Trophoblast cell (in vitro differentiated cells and primary cell): ENCODE results near the gene ZNF862.

ENCODE experiments used
- DNase-seq, 2 donors: peaks; one replicate each; pipeline ENCODE4 v3.0.0-alpha.2; 2016
- H2AFZ ChIP-seq: 2 replicates; pipeline ENCODE4 v1.6.1; 2013; ENCODE audit warnings: low read length, moderate library complexity, mild to moderate bottlenecking; ENCODE audit not compliant: insufficient read depth, poor library complexity
- H2AK5ac ChIP-seq: 2 replicates; pipeline ENCODE4 v1.6.1; 2013; ENCODE audit warnings: mild to moderate bottlenecking, low read length
- H2BK120ac ChIP-seq: 2 replicates; pipeline ENCODE4 v1.6.1; 2013; ENCODE audit warnings: low read length, mild to moderate bottlenecking, moderate library complexity; ENCODE audit not compliant: insufficient read depth, poor library complexity
- H2BK12ac ChIP-seq: 2 replicates; pipeline ENCODE4 v1.6.1; 2013; ENCODE audit warnings: mild to moderate bottlenecking, low read length, moderate library complexity
- H2BK5ac ChIP-seq: 2 replicates; pipeline ENCODE4 v1.6.1; 2013; ENCODE audit warnings: low read length, low read depth, moderate library complexity, mild to moderate bottlenecking; ENCODE audit not compliant: poor library complexity
- H3K14ac ChIP-seq: 2 replicates; pipeline ENCODE4 v1.6.1; 2013; ENCODE audit warnings: mild to moderate bottlenecking, low read length
- H3K18ac ChIP-seq: 2 replicates; pipeline ENCODE4 v1.6.1; 2013; ENCODE audit warnings: mild to moderate bottlenecking, low read length
- H3K23ac ChIP-seq: 2 replicates; pipeline ENCODE4 v1.6.1; 2013; ENCODE audit warnings: low read length
- H3K27ac ChIP-seq: 2 replicates; pipeline ENCODE4 v1.5.1; 2013; ENCODE audit warnings: low read depth, mild to moderate bottlenecking, inconsistent platforms, low read length, moderate library complexity
- H3K27me3 ChIP-seq: 2 replicates; pipeline ENCODE4 v1.6.1; 2013; ENCODE audit warnings: inconsistent platforms, mild to moderate bottlenecking, low read length, moderate library complexity; ENCODE audit not compliant: insufficient read depth
- H3K36me3 ChIP-seq, 2 experiments: 1 replicate in 1 of 2; 2 replicates in 1 of 2; pipeline ENCODE4 v1.6.1; 2013; ENCODE audit warnings: low read length in 2 of 2, mild to moderate bottlenecking in 2 of 2, moderate library complexity in 1 of 2; ENCODE audit not compliant: insufficient read depth in 2 of 2, control insufficient read depth in 1 of 2
- H3K4ac ChIP-seq: 2 replicates; pipeline ENCODE4 v1.6.1; 2013; ENCODE audit warnings: low read depth, mild to moderate bottlenecking, low read length, moderate library complexity
- H3K4me1 ChIP-seq, 2 experiments: 1 replicate in 1 of 2; 2 replicates in 1 of 2; pipeline ENCODE4 v1.6.1; 2013; ENCODE audit warnings: low read length in 2 of 2, mild to moderate bottlenecking in 2 of 2, moderate library complexity in 1 of 2; ENCODE audit not compliant: insufficient read depth in 2 of 2, control insufficient read depth in 1 of 2
- H3K4me2 ChIP-seq: 2 replicates; pipeline ENCODE4 v1.6.1; 2013; ENCODE audit warnings: inconsistent platforms, mild to moderate bottlenecking, low read length, moderate library complexity
- H3K4me3 ChIP-seq: 2 replicates; pipeline ENCODE4 v1.5.1; 2013; ENCODE audit warnings: mild to moderate bottlenecking, low read depth, low read length, inconsistent platforms
- H3K79me1 ChIP-seq: one replicate; pipeline ENCODE4 v1.6.1; 2013; ENCODE audit warnings: low read length
- H3K79me2 ChIP-seq: 2 replicates; pipeline ENCODE4 v1.6.1; 2013; ENCODE audit warnings: low read length, mild to moderate bottlenecking; ENCODE audit not compliant: control insufficient read depth, insufficient read depth, poor library complexity
- H3K9ac ChIP-seq: 2 replicates; pipeline ENCODE4 v1.6.1; 2013; ENCODE audit warnings: mild to moderate bottlenecking, low read length
- H3K9me3 ChIP-seq: 2 replicates; pipeline ENCODE4 v1.6.1; 2013; ENCODE audit warnings: low read depth, mild to moderate bottlenecking, control low read depth, inconsistent platforms, low read length; ENCODE audit not compliant: insufficient read depth
- H4K12ac ChIP-seq: 2 replicates; pipeline ENCODE4 v1.6.1; 2013; ENCODE audit warnings: low read depth, mild to moderate bottlenecking, low read length, moderate library complexity
- H4K8ac ChIP-seq: 2 replicates; pipeline ENCODE4 v1.6.1; 2013; ENCODE audit warnings: low read depth, mild to moderate bottlenecking, low read length, moderate library complexity
- H4K91ac ChIP-seq: one replicate; pipeline ENCODE4 v1.6.1; 2013; ENCODE audit warnings: low read depth, mild to moderate bottlenecking, low read length, moderate library complexity
- WGBS: extraction: QIAGEN DNeasy Blood & Tissue Kit; methylation state at CpG from one replicate; pipeline ENCODE4 v1.1.7; 2013; ENCODE audit warnings: missing lambda C conversion rate; ENCODE audit not compliant: insufficient read length, insufficient coverage; ENCODE audit errors: extremely low coverage; 5-methylcytosine and 5-hydroxymethylcytosine counted together

Gene ZNF862

GRCh38 chr7:149844445-149844844, 6.3 kb downstream of the ZNF862 start:
- no peaks in the 10 kb centered on the region for H3K79me1 ChIP-seq
- no peak overlapping the region for H4K12ac ChIP-seq
- H3K4me3 ChIP-seq, result no peak overlapping the region
- whole genome bisulfite sequencing, result no CpG with 5 or more reads among the region's 6 CpGs
- no peak for DNase-seq
- H2AFZ ChIP-seq, result no peak overlapping the region
- H3K27me3 ChIP-seq, result no peaks in the 10 kb centered on the region
- no peak overlapping the region for H2AK5ac ChIP-seq
- no peak overlapping the region for H3K4ac ChIP-seq
- H3K36me3 ChIP-seq, result no peaks in the 10 kb centered on the region
- H2BK120ac ChIP-seq, result no peak overlapping the region
- peaks cover 2% of the 10 kb centered on the region for H3K9me3 ChIP-seq
- H3K4me1 ChIP-seq, result no peaks in the 10 kb centered on the region
- no peak overlapping the region for H4K91ac ChIP-seq
- H2BK12ac ChIP-seq, result no peak overlapping the region
- H4K8ac ChIP-seq, result no peak overlapping the region
- no peak overlapping the region for H3K23ac ChIP-seq
- H3K27ac ChIP-seq, result no peak overlapping the region
- H3K9ac ChIP-seq, result no peak overlapping the region
- no peak overlapping the region for H3K18ac ChIP-seq
- no peaks in the 10 kb centered on the region for H3K79me2 ChIP-seq
- H3K4me2 ChIP-seq, result no peak overlapping the region
- H3K14ac ChIP-seq, result no peak overlapping the region
- no peak overlapping the region for H2BK5ac ChIP-seq

- no peak overlapping the region for H3K23ac ChIP-seq
- H2AFZ ChIP-seq, result no peak overlapping the region
- no peaks in the 10 kb centered on the region for H3K79me2 ChIP-seq
- no peak overlapping the region for H3K27ac ChIP-seq
- H3K14ac ChIP-seq, result no peak overlapping the region
- no peak overlapping the region for H4K12ac ChIP-seq
- no peak for DNase-seq
- no peak overlapping the region for H2BK120ac ChIP-seq
- H2BK5ac ChIP-seq, result no peak overlapping the region
- no peaks in the 10 kb centered on the region for H3K79me1 ChIP-seq
- H3K4me1 ChIP-seq, result no peaks in the 10 kb centered on the region
- no peak overlapping the region for H4K8ac ChIP-seq
- no CpG with 5 or more reads among the region's 5 CpGs for WGBS
- H3K36me3 ChIP-seq, result no peaks in the 10 kb centered on the region
- H3K4ac ChIP-seq, result no peak overlapping the region
- no peak overlapping the region for H2BK12ac ChIP-seq
- H3K4me3 ChIP-seq, result no peak overlapping the region
- no peak overlapping the region for H3K4me2 ChIP-seq
- H3K27me3 ChIP-seq, result no peaks in the 10 kb centered on the region
- H3K9me3 ChIP-seq, result peaks cover 2% of the 10 kb centered on the region
- H3K18ac ChIP-seq, result no peak overlapping the region
- H4K91ac ChIP-seq, result no peak overlapping the region
- H3K9ac ChIP-seq, result no peak overlapping the region
- no peak overlapping the region for H2AK5ac ChIP-seq
Measured at GRCh38 chr7:149845257-149845980, 7.2 kb downstream of the ZNF862 start.

GRCh38 chr7:149846021-149846420, 7.8 kb downstream of the ZNF862 start:
- Histone ChIP-seq H3K27me3 (no peaks in the 10 kb centered on the region), H3K4me2 (no peak overlapping the region), H3K79me2 (no peaks in the 10 kb centered on the region), H2AK5ac (no peak overlapping the region), H2BK5ac (no peak overlapping the region), H2BK120ac (no peak overlapping the region), H3K9ac (no peak overlapping the region), H3K36me3 (no peaks in the 10 kb centered on the region), H2AFZ (no peak overlapping the region), H3K4me3 (no peak overlapping the region), H3K14ac (no peak overlapping the region), H2BK12ac (no peak overlapping the region), H3K79me1 (no peaks in the 10 kb centered on the region), H3K9me3 (peaks cover 2% of the 10 kb centered on the region), H4K91ac (no peak overlapping the region), H4K8ac (no peak overlapping the region), H4K12ac (no peak overlapping the region), H3K18ac (no peak overlapping the region), H3K23ac (no peak overlapping the region), H3K4ac (no peak overlapping the region), H3K4me1 (no peaks in the 10 kb centered on the region), H3K27ac (no peak overlapping the region)
- no peak for DNase-seq
- WGBS, result no CpG with 5 or more reads among the region's 9 CpGs

- H2BK120ac ChIP-seq, result no peak overlapping the region
- H3K79me1 ChIP-seq, result no peaks in the 10 kb centered on the region
- H3K4me3 ChIP-seq, result no peak overlapping the region
- no peak overlapping the region for H3K23ac ChIP-seq
- no peaks in the 10 kb centered on the region for H3K27me3 ChIP-seq
- H3K9ac ChIP-seq, result no peak overlapping the region
- no peaks in the 10 kb centered on the region for H3K79me2 ChIP-seq
- no peak overlapping the region for H2BK12ac ChIP-seq
- no peak for DNase-seq
- H2AK5ac ChIP-seq, result no peak overlapping the region
- no peak overlapping the region for H3K4me2 ChIP-seq
- WGBS, result no CpG with 5 or more reads among the region's 3 CpGs
- no peak overlapping the region for H4K91ac ChIP-seq
- H3K18ac ChIP-seq, result no peak overlapping the region
- no peak overlapping the region for H2BK5ac ChIP-seq
- H3K27ac ChIP-seq, result no peak overlapping the region
- H4K8ac ChIP-seq, result no peak overlapping the region
- H3K4ac ChIP-seq, result no peak overlapping the region
- H4K12ac ChIP-seq, result no peak overlapping the region
- H3K14ac ChIP-seq, result no peak overlapping the region
- H3K36me3 ChIP-seq, result no peaks in the 10 kb centered on the region
- H3K4me1 ChIP-seq, result no peaks in the 10 kb centered on the region
- H2AFZ ChIP-seq, result no peak overlapping the region
- H3K9me3 ChIP-seq, result peaks cover 2% of the 10 kb centered on the region
Measured at GRCh38 chr7:149846436-149847046, 8.4 kb downstream of the ZNF862 start.
